Measurements from ENCODE around the gene RFC5.

GRCh38 chr12:118060301-118061010, 44.0 kb downstream of the RFC5 start:
- TF ChIP-seq CTCF (IDR thresholded peaks at IDR 0.05) (no peak), POLR2AphosphoS5 (IDR thresholded peaks at IDR 0.05) (no peak)

Measured in gastroesophageal sphincter (tissue), 3 donors.